ENCODE measurements around the gene PFN1. TPM values are rescaled to one million over a fixed set of nuclear protein-coding genes. Genes with fewer than 3 reads are reported as not detected.

Gene PFN1
- total and polyA plus RNA-seq, 2 of the 8 experiments (the other 6 are each of a cell fraction or from before 2014, with no cell fraction given) = 1,355 to 1,949 TPM

GRCh38 chr17:4941319-4941610 is 7.1 kb downstream of the PFN1 start (continued):
- TF ChIP-seq CHD7 (IDR thresholded peaks at IDR 0.05; ENCODE audit: insufficient replicate concordance, low read length) (no peak), MAX (IDR thresholded peaks at IDR 0.05) (no peak), SIX5 (IDR thresholded peaks at IDR 0.05; ENCODE audit: low read depth, low read length) (no peak), MAFK (IDR thresholded peaks at IDR 0.05; ENCODE audit: low read depth, low read length) (no peak), SP4 (IDR thresholded peaks at IDR 0.05; ENCODE audit: low read length) (no peak)

Data from H1 (cell line).